ENCODE results near the gene SELENOO. TPM values are rescaled to one million over a fixed set of nuclear protein-coding genes. Genes with fewer than 3 reads are reported as not detected.
"Not testable (repeated sequence)": the region's sequence is repeated elsewhere in the genome, so short reads cannot be mapped to it uniquely, and the experiment has no call there.

Gene SELENOO
- total RNA-seq (2014; rRNA removed; shearing (Covaris generic)): 9.4 and 13.7 TPM in 2 replicates

GRCh38 chr22:50200461-50201190, at the start of gene SELENOO:
SELENOO (plus strand) TSS chr22:50201011; CDS start chr22:50201037, 26 bp downstream.
- peak; percentile 86 for DNase-seq (ENCODE audit: low read depth)

- DNase-seq (ENCODE audit: low read depth): no peak
Observed at GRCh38 chr22:50151571-50152537, 49.0 kb upstream of the SELENOO start.

GRCh38 chr22:50153056-50153755, 47.6 kb upstream of the SELENOO start:
- no peak for DNase-seq (ENCODE audit: low read depth)

GRCh38 chr22:50153756-50154140, 47.1 kb upstream of the SELENOO start:
- no peak for DNase-seq (ENCODE audit: low read depth)

- DNase-seq (ENCODE audit: low read depth): no peak
Observed at GRCh38 chr22:50157709-50158375, 43.0 kb upstream of the SELENOO start.

- no peak for DNase-seq (ENCODE audit: low read depth)
Observed at GRCh38 chr22:50160947-50161346, 39.9 kb upstream of the SELENOO start.

GRCh38 chr22:50161508-50162390, 39.1 kb upstream of the SELENOO start:
- DNase-seq (ENCODE audit: low read depth): no peak

- DNase-seq (ENCODE audit: low read depth): no peak
Observed at GRCh38 chr22:50162391-50162956, 38.3 kb upstream of the SELENOO start.

GRCh38 chr22:50165436-50166123, 35.2 kb upstream of the SELENOO start:
- DNase-seq (ENCODE audit: low read depth): no peak

GRCh38 chr22:50167689-50168489, 32.9 kb upstream of the SELENOO start:
- no peak for DNase-seq (ENCODE audit: low read depth)

- DNase-seq (ENCODE audit: low read depth): not testable (repeated sequence)
Observed at GRCh38 chr22:50168490-50169180, 32.2 kb upstream of the SELENOO start.

GRCh38 chr22:50169181-50169759, 31.5 kb upstream of the SELENOO start:
- DNase-seq (ENCODE audit: low read depth): no peak

- no peak for DNase-seq (ENCODE audit: low read depth)
Observed at GRCh38 chr22:50169774-50170341, 31.0 kb upstream of the SELENOO start.

- no peak for DNase-seq (ENCODE audit: low read depth)
Observed at GRCh38 chr22:50170453-50171318, 30.1 kb upstream of the SELENOO start, which contains the start of gene PANX2. PANX2 (plus strand) TSS chr22:50170731; CDS start chr22:50170731, 0 bp downstream.

- no peak for DNase-seq (ENCODE audit: low read depth)
Observed at GRCh38 chr22:50171319-50171964, 29.4 kb upstream of the SELENOO start.

- no peak for DNase-seq (ENCODE audit: low read depth)
Observed at GRCh38 chr22:50171965-50172421, 28.8 kb upstream of the SELENOO start.
